Neural crest cell (in vitro differentiated cells): ENCODE data around the gene FAM193B. TPM values are rescaled to one million over a fixed set of nuclear protein-coding genes. Genes with fewer than 3 reads are reported as not detected.

Source experiments
- DNase-seq: peaks from one replicate; pipeline ENCODE4 v3.0.0; 2021; ENCODE audit warnings: low read depth, mixed read lengths, low spot score
- H3K27ac Mint-ChIP-seq: one replicate; pipeline ENCODE4 v1.8.0; 2021; ENCODE audit warnings: mild to moderate bottlenecking, mixed read lengths; ENCODE audit not compliant: unreplicated experiment
- H3K27me3 Mint-ChIP-seq: 2 replicates; pipeline ENCODE4 v1.8.0; 2021; ENCODE audit warnings: low read depth, mild to moderate bottlenecking, mixed read lengths
- H3K36me3 Mint-ChIP-seq: 2 replicates; pipeline ENCODE4 v1.8.0; 2021; ENCODE audit warnings: low read depth, mild to moderate bottlenecking, mixed read lengths
- H3K4me1 Mint-ChIP-seq: 2 replicates; pipeline ENCODE4 v1.8.0; 2021; ENCODE audit warnings: mixed read lengths
- H3K4me3 Mint-ChIP-seq: one replicate; pipeline ENCODE4 v1.8.0; 2021; ENCODE audit warnings: mild to moderate bottlenecking, mixed read lengths
- H3K9me3 Mint-ChIP-seq: 2 replicates; pipeline ENCODE4 v1.8.0; 2021; ENCODE audit warnings: mixed read lengths
- total RNA-seq: library from RNA; stranded (reverse); gene quantifications from 2 replicates; pipeline ENCODE4 v1.2.1, GENCODE V29; 2021
- TF ChIP-seq, protein P1 (sequence below): fragments of 200-600 bp; sonication (generic); conservative IDR thresholded peaks from 2 replicates; pipeline ENCODE4 v1.5.0; 2021; ENCODE audit warnings: antibody characterized with exemption, mild to moderate bottlenecking

FAM193B gene
- total RNA-seq, 1 donor from 2014 or later = 96.3 TPM

DNA sequence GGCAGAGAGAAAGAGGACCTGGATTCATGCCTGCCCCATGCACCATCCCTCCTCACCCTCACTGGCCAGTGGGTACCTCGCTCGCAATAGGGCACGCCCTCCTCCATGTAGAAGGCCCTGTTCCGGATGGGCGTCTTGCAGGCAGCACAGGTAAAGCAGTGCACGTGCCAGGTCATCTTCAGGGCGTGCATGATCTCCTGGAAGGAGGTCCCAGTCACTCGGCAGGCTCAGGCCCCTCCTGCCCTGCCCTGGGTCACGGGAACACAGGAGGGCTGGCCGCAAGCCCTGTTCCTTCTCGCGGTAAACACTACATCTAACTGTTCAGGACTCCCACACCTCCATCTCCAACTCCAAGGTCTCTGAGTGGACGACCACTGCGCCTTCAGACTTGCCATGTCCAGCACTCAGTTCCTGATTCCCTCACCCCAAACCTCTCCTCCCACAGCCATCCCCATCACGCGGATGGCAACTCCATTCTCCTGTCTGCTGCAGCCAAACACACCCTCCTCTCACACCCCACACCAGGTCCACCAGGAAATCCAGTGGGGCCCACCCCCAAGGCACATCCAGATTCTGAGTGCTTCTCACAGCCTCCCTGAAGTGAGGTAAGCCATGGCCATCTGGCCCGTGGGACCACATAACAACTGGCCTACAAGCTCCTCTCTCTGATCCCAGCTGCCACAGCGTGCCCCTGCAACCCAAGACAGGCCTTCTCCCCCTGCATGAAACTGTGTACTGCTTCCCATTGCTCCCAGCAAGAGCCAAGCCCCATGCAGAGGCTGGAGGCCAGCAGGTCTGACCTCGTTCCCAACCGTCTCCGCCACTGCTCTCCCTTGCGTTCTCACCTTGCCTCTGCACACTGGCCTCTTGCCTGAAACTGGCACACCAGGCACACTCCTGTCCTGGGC is 70.1 kb downstream of the FAM193B start:
- no peaks in the 10 kb centered on the region for H3K27me3 Mint-ChIP-seq

DNA sequence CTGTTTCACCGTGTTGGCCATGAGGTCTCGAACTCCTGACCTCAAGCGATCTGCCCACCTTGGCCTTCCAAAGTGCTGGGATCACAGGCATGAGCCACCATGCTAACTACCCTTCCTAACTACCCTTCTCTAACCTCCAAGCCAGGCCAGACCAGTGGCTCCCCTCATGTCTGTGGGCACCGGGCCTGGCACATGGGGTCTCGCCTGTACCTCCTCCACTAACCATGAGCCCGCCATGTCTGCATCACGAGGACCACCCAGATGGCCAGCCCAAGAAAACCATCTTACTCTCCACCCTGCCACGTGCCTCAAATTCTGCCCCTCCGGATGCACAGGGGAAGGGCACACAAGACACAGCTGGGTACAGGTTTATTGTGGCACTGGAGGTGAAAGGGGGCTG is 71.3 kb downstream of the FAM193B start:
- no peak overlapping the region for H3K4me3 Mint-ChIP-seq
- H3K4me1 Mint-ChIP-seq = peaks cover 14% of the 10 kb centered on the region
- no peaks in the 10 kb centered on the region for H3K27me3 Mint-ChIP-seq
- H3K27ac Mint-ChIP-seq = no peak overlapping the region
- H3K9me3 Mint-ChIP-seq = no peaks in the 10 kb centered on the region
- DNase-seq = no peak
- TF ChIP-seq, protein P1, sequence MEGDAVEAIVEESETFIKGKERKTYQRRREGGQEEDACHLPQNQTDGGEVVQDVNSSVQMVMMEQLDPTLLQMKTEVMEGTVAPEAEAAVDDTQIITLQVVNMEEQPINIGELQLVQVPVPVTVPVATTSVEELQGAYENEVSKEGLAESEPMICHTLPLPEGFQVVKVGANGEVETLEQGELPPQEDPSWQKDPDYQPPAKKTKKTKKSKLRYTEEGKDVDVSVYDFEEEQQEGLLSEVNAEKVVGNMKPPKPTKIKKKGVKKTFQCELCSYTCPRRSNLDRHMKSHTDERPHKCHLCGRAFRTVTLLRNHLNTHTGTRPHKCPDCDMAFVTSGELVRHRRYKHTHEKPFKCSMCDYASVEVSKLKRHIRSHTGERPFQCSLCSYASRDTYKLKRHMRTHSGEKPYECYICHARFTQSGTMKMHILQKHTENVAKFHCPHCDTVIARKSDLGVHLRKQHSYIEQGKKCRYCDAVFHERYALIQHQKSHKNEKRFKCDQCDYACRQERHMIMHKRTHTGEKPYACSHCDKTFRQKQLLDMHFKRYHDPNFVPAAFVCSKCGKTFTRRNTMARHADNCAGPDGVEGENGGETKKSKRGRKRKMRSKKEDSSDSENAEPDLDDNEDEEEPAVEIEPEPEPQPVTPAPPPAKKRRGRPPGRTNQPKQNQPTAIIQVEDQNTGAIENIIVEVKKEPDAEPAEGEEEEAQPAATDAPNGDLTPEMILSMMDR = no peak
- no peaks in the 10 kb centered on the region for H3K36me3 Mint-ChIP-seq

More for the DNA sequence above, 70.1 kb downstream of the FAM193B start:
- Mint-ChIP-seq H3K27ac (peak overlapping the region; percentile 84), H3K4me1 (peaks cover 9% of the 10 kb centered on the region), H3K36me3 (no peaks in the 10 kb centered on the region), H3K4me3 (peak overlapping the region; percentile 56), H3K9me3 (no peaks in the 10 kb centered on the region)
- TF ChIP-seq, protein P1 = no peak
- DNase-seq = no peak

DNA sequence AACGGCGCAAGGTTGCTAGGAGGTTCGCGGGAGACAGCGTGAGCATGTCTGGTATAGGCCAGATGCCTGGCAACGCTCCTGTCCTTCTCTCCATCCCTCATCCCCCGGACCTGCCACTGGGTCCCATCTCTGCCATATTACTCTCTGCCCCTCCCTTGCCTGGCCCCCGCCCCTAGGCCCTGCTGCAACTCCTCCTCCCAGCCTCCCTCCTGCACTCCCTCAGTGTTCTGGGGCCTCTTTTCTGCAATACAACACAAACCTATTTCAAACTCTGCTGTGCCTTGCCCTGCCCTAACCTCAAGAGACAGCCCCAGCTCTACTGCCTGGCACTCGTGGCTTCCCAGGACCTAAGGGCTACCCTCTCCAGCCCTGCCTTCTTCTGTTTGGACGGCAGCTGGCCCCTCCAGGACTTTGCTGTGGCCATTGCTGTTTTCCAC is 72.0 kb downstream of the FAM193B start:
- no peaks in the 10 kb centered on the region for H3K36me3 Mint-ChIP-seq
- peak overlapping the region; percentile 27 for H3K4me3 Mint-ChIP-seq
- H3K27ac Mint-ChIP-seq = peak overlapping the region; percentile 62
- peaks cover 20% of the 10 kb centered on the region for H3K4me1 Mint-ChIP-seq
- TF ChIP-seq, protein P1 = no peak
- DNase-seq = no peak
- peaks cover 3% of the 10 kb centered on the region for H3K27me3 Mint-ChIP-seq
- no peaks in the 10 kb centered on the region for H3K9me3 Mint-ChIP-seq

DNA sequence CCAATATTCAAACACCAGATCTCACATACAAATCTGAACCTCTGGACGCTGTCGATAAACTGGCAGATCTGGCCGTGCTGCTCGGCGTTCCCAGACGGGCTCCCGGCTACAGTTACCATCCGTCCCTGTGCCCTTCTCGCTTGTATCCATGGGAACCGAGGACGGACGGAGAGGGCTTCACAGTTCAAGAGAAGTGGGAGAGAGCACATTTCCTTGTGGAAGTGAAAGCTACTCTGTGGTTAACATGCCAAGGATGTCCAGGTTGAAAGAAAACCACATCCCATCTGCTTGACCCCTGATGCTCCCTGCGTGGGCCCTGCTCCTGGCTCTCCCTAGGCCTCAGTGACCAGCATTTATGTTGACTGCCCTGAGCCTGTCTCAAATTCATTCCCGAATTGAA is 74.6 kb downstream of the FAM193B start:
- H3K27me3 Mint-ChIP-seq = peaks cover 8% of the 10 kb centered on the region
- peaks cover 3% of the 10 kb centered on the region for H3K36me3 Mint-ChIP-seq
- peak overlapping the region; percentile 86 for H3K27ac Mint-ChIP-seq
- no peak for DNase-seq
- peak overlapping the region; percentile 74 for H3K4me3 Mint-ChIP-seq
- TF ChIP-seq, protein P1 = no peak
- H3K4me1 Mint-ChIP-seq = peaks cover 33% of the 10 kb centered on the region
- no peaks in the 10 kb centered on the region for H3K9me3 Mint-ChIP-seq

DNA sequence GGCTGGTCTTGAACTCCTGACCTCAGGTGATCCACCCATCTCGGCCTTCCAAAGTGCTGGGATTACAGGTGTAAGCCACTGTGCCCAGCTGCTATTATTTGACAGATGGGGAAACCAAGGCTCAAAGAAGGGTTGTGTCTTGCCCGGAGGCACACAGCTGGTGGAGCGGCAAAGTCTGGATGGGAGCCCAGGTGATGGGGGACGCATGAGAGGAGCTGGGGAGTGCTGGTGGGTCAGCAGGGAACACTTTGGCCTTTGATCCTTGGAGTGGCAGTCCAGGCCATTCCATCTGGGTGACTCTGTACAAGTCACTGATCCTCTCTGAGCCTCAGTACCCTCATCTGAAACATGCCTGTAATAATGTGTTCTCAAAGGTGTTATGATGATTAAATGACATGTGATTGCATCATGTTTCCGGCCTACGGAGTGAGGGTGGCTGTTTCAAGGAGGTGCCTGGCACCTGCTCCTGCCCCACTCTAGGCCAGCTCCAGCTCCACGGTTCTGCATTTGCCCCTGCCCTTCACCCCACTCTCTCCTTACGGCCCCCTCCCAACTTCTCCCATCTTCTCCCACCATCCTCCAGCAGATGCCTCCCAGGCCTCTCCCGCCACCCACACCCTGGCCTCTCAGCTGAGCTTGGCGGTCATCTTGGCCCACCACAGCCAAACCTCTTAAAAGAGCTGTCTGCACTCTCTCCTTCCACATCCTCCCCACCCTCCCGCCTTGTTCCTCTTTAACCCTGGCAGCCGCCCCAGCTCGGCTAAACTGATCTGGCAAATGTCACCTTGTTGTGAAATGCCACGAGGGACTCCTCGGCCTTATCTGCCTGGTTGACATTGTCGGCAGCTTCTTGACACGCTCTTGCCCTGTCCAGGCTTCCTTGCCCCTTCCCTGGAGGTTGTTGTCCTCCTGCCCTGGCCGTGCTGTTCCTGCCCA is 75.4 kb downstream of the FAM193B start:
- TF ChIP-seq, protein P1 = no peak
- Mint-ChIP-seq H3K9me3 (no peaks in the 10 kb centered on the region), H3K27me3 (peaks cover 11% of the 10 kb centered on the region), H3K27ac (no peak overlapping the region), H3K4me1 (peaks cover 41% of the 10 kb centered on the region), H3K36me3 (peaks cover 6% of the 10 kb centered on the region), H3K4me3 (peak overlapping the region; percentile 74)
- DNase-seq = no peak
